Stomach (tissue), 4 donors: ENCODE data around the gene MLEC.

ENCODE experiments used
- POLR2A ChIP-seq, 4 donors: fragments of 450-650 bp; IDR thresholded peaks; one replicate each; pipeline ENCODE4 v1.6.1; 2016; ENCODE audit warnings: antibody characterized with exemption in 4 of 4, control low read depth in 2 of 4, mild to moderate bottlenecking in 1 of 4, moderate library complexity in 1 of 4
- TF ChIP-seq, protein P1 (sequence below), 7 experiments: fragments of 450-650 bp in 4 of 7; fragments of 200-600 bp in 3 of 7; sonication (generic) in 3 of 7; IDR thresholded peaks; one replicate each; pipeline ENCODE4 v1.5.1; 2016 to 2019; ENCODE audit warnings: antibody characterized with exemption in 7 of 7, control low read depth in 2 of 7, mild to moderate bottlenecking in 1 of 7

DNA sequence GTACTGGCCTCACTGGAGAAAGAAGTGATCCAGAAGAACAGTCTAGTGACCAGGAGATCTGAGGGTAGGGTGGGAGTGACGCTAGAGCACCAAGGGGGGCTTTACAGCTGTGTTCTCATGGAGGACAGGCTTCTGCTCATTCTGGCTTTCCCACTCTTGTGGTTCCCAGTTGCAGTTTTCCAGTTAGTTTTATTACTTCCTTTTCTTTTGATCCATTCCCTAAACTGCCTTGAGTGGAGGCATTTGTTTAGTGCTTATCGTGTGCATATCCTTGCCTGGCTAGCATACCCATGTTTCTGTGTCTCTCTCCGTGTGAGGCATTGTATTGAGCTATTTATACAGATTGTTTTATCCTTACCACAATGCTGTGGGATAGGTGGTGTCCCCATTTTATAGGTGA is 4.0 kb downstream of the MLEC start:
- no peak for TF ChIP-seq POLR2A (IDR thresholded peaks at IDR 0.05)
- TF ChIP-seq, protein P1, sequence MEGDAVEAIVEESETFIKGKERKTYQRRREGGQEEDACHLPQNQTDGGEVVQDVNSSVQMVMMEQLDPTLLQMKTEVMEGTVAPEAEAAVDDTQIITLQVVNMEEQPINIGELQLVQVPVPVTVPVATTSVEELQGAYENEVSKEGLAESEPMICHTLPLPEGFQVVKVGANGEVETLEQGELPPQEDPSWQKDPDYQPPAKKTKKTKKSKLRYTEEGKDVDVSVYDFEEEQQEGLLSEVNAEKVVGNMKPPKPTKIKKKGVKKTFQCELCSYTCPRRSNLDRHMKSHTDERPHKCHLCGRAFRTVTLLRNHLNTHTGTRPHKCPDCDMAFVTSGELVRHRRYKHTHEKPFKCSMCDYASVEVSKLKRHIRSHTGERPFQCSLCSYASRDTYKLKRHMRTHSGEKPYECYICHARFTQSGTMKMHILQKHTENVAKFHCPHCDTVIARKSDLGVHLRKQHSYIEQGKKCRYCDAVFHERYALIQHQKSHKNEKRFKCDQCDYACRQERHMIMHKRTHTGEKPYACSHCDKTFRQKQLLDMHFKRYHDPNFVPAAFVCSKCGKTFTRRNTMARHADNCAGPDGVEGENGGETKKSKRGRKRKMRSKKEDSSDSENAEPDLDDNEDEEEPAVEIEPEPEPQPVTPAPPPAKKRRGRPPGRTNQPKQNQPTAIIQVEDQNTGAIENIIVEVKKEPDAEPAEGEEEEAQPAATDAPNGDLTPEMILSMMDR (IDR thresholded peaks at IDR 0.05) = no peak
